ENCODE measurements around the gene MRPL10.

Gene MRPL10

GRCh38 chr17:47821031-47821423 is 10.3 kb downstream of the MRPL10 start:
- DNase-seq (ENCODE audit: low spot score), result no peak
- in situ Hi-C loops (cut with MboI; ENCODE audit: low sequenced_read_pairs, unreplicated experiment), result no loop called here
- TF ChIP-seq, protein P1, sequence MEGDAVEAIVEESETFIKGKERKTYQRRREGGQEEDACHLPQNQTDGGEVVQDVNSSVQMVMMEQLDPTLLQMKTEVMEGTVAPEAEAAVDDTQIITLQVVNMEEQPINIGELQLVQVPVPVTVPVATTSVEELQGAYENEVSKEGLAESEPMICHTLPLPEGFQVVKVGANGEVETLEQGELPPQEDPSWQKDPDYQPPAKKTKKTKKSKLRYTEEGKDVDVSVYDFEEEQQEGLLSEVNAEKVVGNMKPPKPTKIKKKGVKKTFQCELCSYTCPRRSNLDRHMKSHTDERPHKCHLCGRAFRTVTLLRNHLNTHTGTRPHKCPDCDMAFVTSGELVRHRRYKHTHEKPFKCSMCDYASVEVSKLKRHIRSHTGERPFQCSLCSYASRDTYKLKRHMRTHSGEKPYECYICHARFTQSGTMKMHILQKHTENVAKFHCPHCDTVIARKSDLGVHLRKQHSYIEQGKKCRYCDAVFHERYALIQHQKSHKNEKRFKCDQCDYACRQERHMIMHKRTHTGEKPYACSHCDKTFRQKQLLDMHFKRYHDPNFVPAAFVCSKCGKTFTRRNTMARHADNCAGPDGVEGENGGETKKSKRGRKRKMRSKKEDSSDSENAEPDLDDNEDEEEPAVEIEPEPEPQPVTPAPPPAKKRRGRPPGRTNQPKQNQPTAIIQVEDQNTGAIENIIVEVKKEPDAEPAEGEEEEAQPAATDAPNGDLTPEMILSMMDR (IDR thresholded peaks at IDR 0.05; ENCODE audit: borderline replicate concordance, control extremely low read depth, extremely low read depth, insufficient read depth, missing control alignments), result no peak

- no peak for DNase-seq (ENCODE audit: low spot score)
- in situ Hi-C loops (cut with MboI; ENCODE audit: low sequenced_read_pairs, unreplicated experiment), result no loop called here
- TF ChIP-seq, protein P1 (IDR thresholded peaks at IDR 0.05; ENCODE audit: borderline replicate concordance, control extremely low read depth, extremely low read depth, insufficient read depth, missing control alignments), result no peak
Measured at GRCh38 chr17:47820033-47820789, 11.1 kb downstream of the MRPL10 start.

DNA sequence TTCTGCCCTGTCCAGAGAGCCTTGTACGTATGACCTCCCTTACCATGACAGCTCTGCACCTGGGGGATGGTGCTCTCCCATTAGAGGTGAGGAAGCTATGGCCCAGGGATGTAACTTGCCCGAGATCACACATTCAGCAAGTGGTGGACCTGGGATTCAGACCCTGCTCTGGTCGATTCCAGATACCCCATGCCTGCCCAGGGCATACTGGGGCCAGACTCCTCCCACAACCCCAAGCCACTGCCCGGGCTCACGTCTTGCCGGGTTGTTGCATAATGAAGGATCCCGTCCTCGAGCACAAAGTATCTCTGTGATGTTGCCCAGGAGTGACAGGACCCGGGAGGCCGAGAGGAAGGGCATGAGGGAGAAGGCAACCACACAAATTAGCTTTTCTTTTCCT is 11.9 kb downstream of the MRPL10 start:
- in situ Hi-C loops (cut with MboI; ENCODE audit: low sequenced_read_pairs, unreplicated experiment), result no loop called here
- TF ChIP-seq, protein P1 (IDR thresholded peaks at IDR 0.05; ENCODE audit: borderline replicate concordance, control extremely low read depth, extremely low read depth, insufficient read depth, missing control alignments), result no peak
- no peak for DNase-seq (ENCODE audit: low spot score)

- in situ Hi-C loops (cut with MboI; ENCODE audit: low sequenced_read_pairs, unreplicated experiment), result no loop called here
- no peak for DNase-seq (ENCODE audit: low spot score)
- TF ChIP-seq, protein P1 (IDR thresholded peaks at IDR 0.05; ENCODE audit: borderline replicate concordance, control extremely low read depth, extremely low read depth, insufficient read depth, missing control alignments), result no peak
Measured at GRCh38 chr17:47818002-47818695, 13.2 kb downstream of the MRPL10 start.

DNA sequence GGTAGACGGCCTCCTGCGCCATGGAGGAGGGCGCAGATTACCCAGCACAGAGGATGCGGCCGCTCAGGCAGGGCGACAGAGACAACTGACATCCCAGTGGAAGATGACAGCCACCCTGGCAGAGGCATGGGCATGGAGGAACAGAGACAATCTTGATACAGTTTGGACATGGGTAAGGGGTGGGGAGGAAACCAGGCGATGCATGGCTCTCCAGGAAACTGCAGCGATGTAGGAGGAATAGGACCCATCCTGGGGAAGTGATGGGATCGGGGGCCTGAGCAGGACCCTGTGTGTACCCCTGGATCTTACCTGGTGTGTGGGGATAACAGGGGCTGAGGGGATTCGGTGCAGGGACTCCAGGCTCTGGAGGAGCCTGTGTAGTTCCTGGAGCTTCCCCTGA is 14.4 kb downstream of the MRPL10 start:
- TF ChIP-seq, protein P1 (IDR thresholded peaks at IDR 0.05; ENCODE audit: borderline replicate concordance, control extremely low read depth, extremely low read depth, insufficient read depth, missing control alignments), result no peak
- no peak for DNase-seq (ENCODE audit: low spot score)
- in situ Hi-C loops (cut with MboI; ENCODE audit: low sequenced_read_pairs, unreplicated experiment), result no loop called here

- in situ Hi-C loops (cut with MboI; ENCODE audit: low sequenced_read_pairs, unreplicated experiment), result no loop called here
- TF ChIP-seq, protein P1 (IDR thresholded peaks at IDR 0.05; ENCODE audit: borderline replicate concordance, control extremely low read depth, extremely low read depth, insufficient read depth, missing control alignments), result no peak
- DNase-seq (ENCODE audit: low spot score), result no peak
Measured at GRCh38 chr17:47816111-47816735, 15.1 kb downstream of the MRPL10 start.
